ENCODE results near the gene POU2F3. TPM values are rescaled to one million over a fixed set of nuclear protein-coding genes. Genes with fewer than 3 reads are reported as not detected.

Gene POU2F3
- total and polyA plus RNA-seq, 2 of the 13 experiments (the other 11 are each of a cell fraction or from before 2014, with no cell fraction given): not detected

DNA sequence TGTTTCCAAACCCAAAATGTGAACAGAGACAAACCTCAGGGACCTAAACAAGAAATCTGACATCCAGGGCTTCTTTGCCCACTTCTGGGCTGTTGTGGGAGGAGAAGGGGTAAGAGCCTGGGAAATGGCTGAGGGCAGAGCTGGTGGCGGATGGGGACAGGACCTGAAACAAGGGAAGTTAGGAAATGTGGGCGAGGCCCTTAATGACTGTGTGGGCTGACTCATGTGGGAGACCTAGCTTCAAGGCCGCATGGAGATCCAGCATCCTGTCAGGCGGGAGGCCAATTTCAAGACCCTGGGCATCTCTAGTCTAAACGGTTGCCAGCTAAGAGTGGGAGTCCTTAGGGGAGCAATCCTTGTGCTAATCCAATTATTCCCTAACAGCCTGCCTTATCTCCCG lies 31.2 kb upstream of the POU2F3 start (continued):
- TF ChIP-seq, protein P1, sequence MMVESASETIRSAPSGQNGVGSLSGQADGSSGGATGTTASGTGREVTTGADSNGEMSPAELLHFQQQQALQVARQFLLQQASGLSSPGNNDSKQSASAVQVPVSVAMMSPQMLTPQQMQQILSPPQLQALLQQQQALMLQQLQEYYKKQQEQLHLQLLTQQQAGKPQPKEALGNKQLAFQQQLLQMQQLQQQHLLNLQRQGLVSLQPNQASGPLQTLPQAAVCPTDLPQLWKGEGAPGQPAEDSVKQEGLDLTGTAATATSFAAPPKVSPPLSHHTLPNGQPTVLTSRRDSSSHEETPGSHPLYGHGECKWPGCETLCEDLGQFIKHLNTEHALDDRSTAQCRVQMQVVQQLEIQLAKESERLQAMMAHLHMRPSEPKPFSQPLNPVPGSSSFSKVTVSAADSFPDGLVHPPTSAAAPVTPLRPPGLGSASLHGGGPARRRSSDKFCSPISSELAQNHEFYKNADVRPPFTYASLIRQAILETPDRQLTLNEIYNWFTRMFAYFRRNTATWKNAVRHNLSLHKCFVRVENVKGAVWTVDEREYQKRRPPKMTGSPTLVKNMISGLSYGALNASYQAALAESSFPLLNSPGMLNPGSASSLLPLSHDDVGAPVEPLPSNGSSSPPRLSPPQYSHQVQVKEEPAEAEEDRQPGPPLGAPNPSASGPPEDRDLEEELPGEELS (CRISPR knock-in tag; IDR thresholded peaks at IDR 0.05): 0 out of 2 replicates have a peak, but pooled peaks have one; percentile 39
- TF ChIP-seq ZNF766 (CRISPR knock-in tag; IDR thresholded peaks at IDR 0.05; ENCODE audit: borderline replicate concordance): no peak
- TF ChIP-seq STAT5B (CRISPR knock-in tag; IDR thresholded peaks at IDR 0.05): no peak
- no peak for TF ChIP-seq PRPF4 (IDR thresholded peaks at IDR 0.05; ENCODE audit: low read depth, low read length, poor library complexity, severe bottlenecking)
- no peak for TF ChIP-seq ZNF484 (CRISPR knock-in tag; IDR thresholded peaks at IDR 0.05; ENCODE audit: borderline replicate concordance, low read depth)
- TF ChIP-seq ZNF549 (CRISPR knock-in tag; IDR thresholded peaks at IDR 0.05): no peak
- TF ChIP-seq ARNT (IDR thresholded peaks at IDR 0.05): no peak
- TF ChIP-seq ZNF263 (CRISPR knock-in tag; IDR thresholded peaks at IDR 0.05): no peak
- no peak for TF ChIP-seq ZBTB7A (CRISPR knock-in tag; IDR thresholded peaks at IDR 0.05)
- TF ChIP-seq CBX1 (IDR thresholded peaks at IDR 0.05; ENCODE audit: low read depth): no peak
- TF ChIP-seq ZNF792 (CRISPR knock-in tag; IDR thresholded peaks at IDR 0.05): peak; percentile 70; the same call in 1 of the 2 replicates
- TF ChIP-seq ZBTB7B (CRISPR knock-in tag; IDR thresholded peaks at IDR 0.05): 0 out of 2 replicates have a peak, but pooled peaks have one; percentile 16
- TF ChIP-seq ZNF674 (CRISPR knock-in tag; IDR thresholded peaks at IDR 0.05; ENCODE audit: low read depth): no peak
- TF ChIP-seq, protein P2, sequence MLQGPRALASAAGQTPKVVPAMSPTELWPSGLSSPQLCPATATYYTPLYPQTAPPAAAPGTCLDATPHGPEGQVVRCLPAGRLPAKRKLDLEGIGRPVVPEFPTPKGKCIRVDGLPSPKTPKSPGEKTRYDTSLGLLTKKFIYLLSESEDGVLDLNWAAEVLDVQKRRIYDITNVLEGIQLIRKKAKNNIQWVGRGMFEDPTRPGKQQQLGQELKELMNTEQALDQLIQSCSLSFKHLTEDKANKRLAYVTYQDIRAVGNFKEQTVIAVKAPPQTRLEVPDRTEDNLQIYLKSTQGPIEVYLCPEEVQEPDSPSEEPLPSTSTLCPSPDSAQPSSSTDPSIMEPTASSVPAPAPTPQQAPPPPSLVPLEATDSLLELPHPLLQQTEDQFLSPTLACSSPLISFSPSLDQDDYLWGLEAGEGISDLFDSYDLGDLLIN (CRISPR knock-in tag; IDR thresholded peaks at IDR 0.05; ENCODE audit: borderline replicate concordance): no peak
- TF ChIP-seq ZNF841 (CRISPR knock-in tag; IDR thresholded peaks at IDR 0.05; ENCODE audit: borderline replicate concordance): no peak
- peak; percentile 29; the same call in 1 of the 2 replicates for TF ChIP-seq TAF1 (CRISPR knock-in tag; IDR thresholded peaks at IDR 0.05)
- TF ChIP-seq PCBP2 (optimal IDR thresholded peaks at IDR 0.05; ENCODE audit: low read depth, low read length, poor library complexity, severe bottlenecking): no peak
- no peak for TF ChIP-seq EED (CRISPR knock-in tag; IDR thresholded peaks at IDR 0.05)
- TF ChIP-seq TGIF2 (CRISPR knock-in tag; IDR thresholded peaks at IDR 0.05): no peak
- no peak for TF ChIP-seq NFYC (CRISPR knock-in tag; IDR thresholded peaks at IDR 0.05)
- no peak for TF ChIP-seq MEF2D (CRISPR knock-in tag; IDR thresholded peaks at IDR 0.05)
- TF ChIP-seq RARA (CRISPR knock-in tag; IDR thresholded peaks at IDR 0.05): peak; percentile 43; the same call in 1 of the 2 replicates
- TF ChIP-seq ZZZ3 (CRISPR knock-in tag; IDR thresholded peaks at IDR 0.05; ENCODE audit: borderline replicate concordance): no peak
- no peak for TF ChIP-seq ZFYVE20 (CRISPR knock-in tag; IDR thresholded peaks at IDR 0.05; ENCODE audit: borderline replicate concordance, low read depth)
- TF ChIP-seq, protein P3, sequence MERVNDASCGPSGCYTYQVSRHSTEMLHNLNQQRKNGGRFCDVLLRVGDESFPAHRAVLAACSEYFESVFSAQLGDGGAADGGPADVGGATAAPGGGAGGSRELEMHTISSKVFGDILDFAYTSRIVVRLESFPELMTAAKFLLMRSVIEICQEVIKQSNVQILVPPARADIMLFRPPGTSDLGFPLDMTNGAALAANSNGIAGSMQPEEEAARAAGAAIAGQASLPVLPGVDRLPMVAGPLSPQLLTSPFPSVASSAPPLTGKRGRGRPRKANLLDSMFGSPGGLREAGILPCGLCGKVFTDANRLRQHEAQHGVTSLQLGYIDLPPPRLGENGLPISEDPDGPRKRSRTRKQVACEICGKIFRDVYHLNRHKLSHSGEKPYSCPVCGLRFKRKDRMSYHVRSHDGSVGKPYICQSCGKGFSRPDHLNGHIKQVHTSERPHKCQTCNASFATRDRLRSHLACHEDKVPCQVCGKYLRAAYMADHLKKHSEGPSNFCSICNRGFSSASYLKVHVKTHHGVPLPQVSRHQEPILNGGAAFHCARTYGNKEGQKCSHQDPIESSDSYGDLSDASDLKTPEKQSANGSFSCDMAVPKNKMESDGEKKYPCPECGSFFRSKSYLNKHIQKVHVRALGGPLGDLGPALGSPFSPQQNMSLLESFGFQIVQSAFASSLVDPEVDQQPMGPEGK (CRISPR knock-in tag; IDR thresholded peaks at IDR 0.05): 0 out of 2 replicates have a peak, but pooled peaks have one; percentile 30
- no peak for TF ChIP-seq ZNF552 (CRISPR knock-in tag; IDR thresholded peaks at IDR 0.05; ENCODE audit: borderline replicate concordance)
- TF ChIP-seq NFE2 (CRISPR knock-in tag; IDR thresholded peaks at IDR 0.05): no peak
- TF ChIP-seq SMARCC2 (IDR thresholded peaks at IDR 0.05): no peak
- no peak for TF ChIP-seq ZNF136 (CRISPR knock-in tag; IDR thresholded peaks at IDR 0.05; ENCODE audit: low read depth)
